ENCODE measurements around the gene INPP5A. TPM values are rescaled to one million over a fixed set of nuclear protein-coding genes. Genes with fewer than 3 reads are reported as not detected.

Gene INPP5A
- total and polyA plus RNA-seq, 2 of the 13 experiments (the other 11 are each of a cell fraction or from before 2014, with no cell fraction given), result 17.5 to 37.9 TPM

- TF ChIP-seq ZNF407 (CRISPR knock-in tag; IDR thresholded peaks at IDR 0.05; ENCODE audit: not compliant biosample characterization) (no peak), TBL1XR1 (IDR thresholded peaks at IDR 0.05; ENCODE audit: borderline replicate concordance, low read length, partially characterized antibody) (peak; percentile 86), ZNF451 (CRISPR knock-in tag; IDR thresholded peaks at IDR 0.05) (peak; percentile 70; the same call in 1 of the 2 replicates), ZNF510 (CRISPR knock-in tag; IDR thresholded peaks at IDR 0.05; ENCODE audit: low read depth) (no peak), ZKSCAN8 (CRISPR knock-in tag; IDR thresholded peaks at IDR 0.05; ENCODE audit: borderline replicate concordance) (peak; percentile 57; the same call in 1 of the 2 replicates), SIN3B (IDR thresholded peaks at IDR 0.05; ENCODE audit: low read length) (no peak), TP53 (CRISPR knock-in tag; conservative IDR thresholded peaks at IDR 0.05) (no peak), DR1 (CRISPR knock-in tag; IDR thresholded peaks at IDR 0.05) (no peak), PTBP1 (IDR thresholded peaks at IDR 0.05; ENCODE audit: low read depth, low read length, poor library complexity, severe bottlenecking) (no peak), SNRNP70 (IDR thresholded peaks at IDR 0.05; ENCODE audit: low read depth, low read length) (no peak), ZNF781 (CRISPR knock-in tag; IDR thresholded peaks at IDR 0.05; ENCODE audit: borderline replicate concordance, not compliant biosample characterization) (no peak), DPF2 (CRISPR knock-in tag; IDR thresholded peaks at IDR 0.05; ENCODE audit: borderline replicate concordance, low read depth) (no peak), ZNF724P (CRISPR knock-in tag; IDR thresholded peaks at IDR 0.05; ENCODE audit: borderline replicate concordance) (no peak), NCOA1 (CRISPR knock-in tag; IDR thresholded peaks at IDR 0.05) (0 out of 2 replicates have a peak, but pooled peaks have one; percentile 20), REXO4 (CRISPR knock-in tag; IDR thresholded peaks at IDR 0.05; ENCODE audit: borderline replicate concordance) (no peak), ZNF235 (CRISPR knock-in tag; IDR thresholded peaks at IDR 0.05; ENCODE audit: borderline replicate concordance) (0 out of 2 replicates have a peak, but pooled peaks have one; percentile 60), KDM5A (IDR thresholded peaks at IDR 0.05; ENCODE audit: borderline replicate concordance, low read length) (no peak), U2AF2 (IDR thresholded peaks at IDR 0.05; ENCODE audit: low read depth, low read length) (no peak), ZNF788 (CRISPR knock-in tag; IDR thresholded peaks at IDR 0.05; ENCODE audit: borderline replicate concordance) (peak; percentile 35; the same call in 1 of the 2 replicates)
- TF ChIP-seq, protein P1, sequence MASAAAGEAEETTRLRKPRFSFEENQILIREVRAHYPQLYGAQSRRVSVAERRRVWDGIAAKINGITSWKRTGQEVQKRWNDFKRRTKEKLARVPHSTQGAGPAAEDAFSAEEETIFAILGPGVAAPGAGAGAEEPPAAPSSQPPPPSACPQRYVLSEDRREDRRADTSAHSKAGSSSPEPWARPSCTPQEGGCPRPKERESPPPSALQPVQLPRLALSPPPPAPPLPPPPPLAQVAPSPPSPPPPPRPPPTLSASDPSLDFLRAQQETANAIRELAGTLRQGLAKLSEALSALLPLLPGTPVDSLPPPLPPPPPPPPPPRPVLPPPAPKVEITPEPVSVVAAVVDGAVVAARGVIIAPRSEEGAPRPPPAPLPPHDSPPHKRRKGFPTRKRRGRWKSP (CRISPR knock-in tag; IDR thresholded peaks at IDR 0.05), result no peak
Measured at GRCh38 chr10:132516771-132517725, 20.5 kb upstream of the INPP5A start (continued).

Data from HepG2 (cell line).